Mesenchymal stem cell (in vitro differentiated cells and primary cell): Measurements from ENCODE around the gene ANO7.

Source experiments
- DNase-seq: peaks from one replicate; pipeline ENCODE4 v3.0.0-alpha.2; 2013
- H2AFZ ChIP-seq: one replicate; pipeline ENCODE4 v1.6.1; 2013; ENCODE audit warnings: low read depth, mild to moderate bottlenecking, control low read depth, inconsistent platforms, low read length, moderate library complexity
- H2AK5ac ChIP-seq: 2 replicates; pipeline ENCODE4 v1.6.1; 2013; ENCODE audit warnings: low read length, moderate library complexity, mild to moderate bottlenecking, inconsistent platforms; ENCODE audit not compliant: severe bottlenecking
- H2BK120ac ChIP-seq: one replicate; pipeline ENCODE4 v1.6.1; 2013; ENCODE audit warnings: low read depth, mild to moderate bottlenecking, inconsistent platforms, low read length, moderate library complexity
- H2BK12ac ChIP-seq, 2 experiments: one replicate each; pipeline ENCODE4 v1.6.1; 2013; ENCODE audit warnings: inconsistent platforms in 2 of 2, low read length in 2 of 2, mild to moderate bottlenecking in 2 of 2, moderate library complexity in 2 of 2, control low read depth in 1 of 2
- H2BK15ac ChIP-seq: one replicate; pipeline ENCODE4 v1.6.1; 2013; ENCODE audit warnings: mild to moderate bottlenecking, low read depth, inconsistent platforms; ENCODE audit not compliant: poor library complexity, severe bottlenecking
- H2BK5ac ChIP-seq: 2 replicates; pipeline ENCODE4 v1.6.1; 2013; ENCODE audit warnings: low read depth, mild to moderate bottlenecking, low read length, control low read depth, inconsistent platforms; ENCODE audit not compliant: poor library complexity, severe bottlenecking
- H3K14ac ChIP-seq, 2 experiments: one replicate each; pipeline ENCODE4 v1.6.1; 2013; ENCODE audit warnings: inconsistent platforms in 2 of 2, low read length in 2 of 2, control low read depth in 1 of 2, mild to moderate bottlenecking in 1 of 2, moderate library complexity in 1 of 2
- H3K18ac ChIP-seq, 2 experiments: one replicate each; pipeline ENCODE4 v1.6.1; 2013; ENCODE audit warnings: inconsistent platforms in 2 of 2, low read length in 2 of 2, control low read depth in 1 of 2, low read depth in 1 of 2, mild to moderate bottlenecking in 1 of 2
- H3K23ac ChIP-seq, 2 experiments: one replicate each; pipeline ENCODE4 v1.6.1; 2013; ENCODE audit warnings: inconsistent platforms in 2 of 2, low read length in 2 of 2, mild to moderate bottlenecking in 2 of 2, moderate library complexity in 2 of 2, control low read depth in 1 of 2
- H3K27ac ChIP-seq: 2 replicates; pipeline ENCODE4 v1.5.1; 2013; ENCODE audit warnings: mild to moderate bottlenecking, moderate library complexity, low read length, control low read depth, inconsistent platforms; ENCODE audit not compliant: poor library complexity, severe bottlenecking
- H3K27me3 ChIP-seq, 2 experiments: 2 replicates each; pipeline versions ENCODE4 v1.6.1 to v1.7.0; 2013; ENCODE audit warnings: low read length in 2 of 2, mild to moderate bottlenecking in 2 of 2, moderate library complexity in 2 of 2, control low read depth in 1 of 2, inconsistent platforms in 1 of 2; ENCODE audit not compliant: control insufficient read depth in 1 of 2, insufficient read depth in 1 of 2
- H3K36me3 ChIP-seq, 2 experiments: 2 replicates each; pipeline versions ENCODE4 v1.6.1 to v1.7.0; 2013; ENCODE audit warnings: low read length in 2 of 2, control low read depth in 1 of 2, inconsistent platforms in 1 of 2, low read depth in 1 of 2, mild to moderate bottlenecking in 1 of 2; ENCODE audit not compliant: insufficient read depth in 2 of 2, control insufficient read depth in 1 of 2
- H3K4ac ChIP-seq, 2 experiments: one replicate each; pipeline ENCODE4 v1.6.1; 2013; ENCODE audit warnings: inconsistent platforms in 2 of 2, low read length in 2 of 2, mild to moderate bottlenecking in 2 of 2, moderate library complexity in 2 of 2, control low read depth in 1 of 2, low read depth in 1 of 2
- H3K4me1 ChIP-seq: 2 replicates; pipeline ENCODE4 v1.6.1; 2013; ENCODE audit warnings: low read depth, low read length, control low read depth; ENCODE audit not compliant: control insufficient read depth, insufficient read depth
- H3K4me2 ChIP-seq: 2 replicates; pipeline ENCODE4 v1.6.1; 2013; ENCODE audit warnings: low read length, mild to moderate bottlenecking, inconsistent platforms; ENCODE audit not compliant: poor library complexity, severe bottlenecking
- H3K4me3 ChIP-seq, 2 experiments: 2 replicates each; pipeline versions ENCODE4 v1.5.1 to v1.7.0; 2013; ENCODE audit warnings: low read length in 2 of 2, mild to moderate bottlenecking in 2 of 2, control low read depth in 1 of 2, low read depth in 1 of 2; ENCODE audit not compliant: insufficient read depth in 1 of 2
- H3K79me1 ChIP-seq: replicated peaks from 2 replicates; pipeline ENCODE4 v1.6.1; 2013; ENCODE audit warnings: mild to moderate bottlenecking, control low read depth, low read length, inconsistent platforms; ENCODE audit not compliant: poor library complexity, severe bottlenecking
- H3K9ac ChIP-seq: 2 replicates; pipeline ENCODE4 v1.7.0; 2013; ENCODE audit warnings: mild to moderate bottlenecking, low read length, moderate library complexity
- H3K9me3 ChIP-seq: 2 replicates; pipeline ENCODE4 v1.7.0; 2013; ENCODE audit warnings: mild to moderate bottlenecking, low read length; ENCODE audit not compliant: control insufficient read depth
- H4K8ac ChIP-seq: one replicate; pipeline ENCODE4 v1.6.1; 2013; ENCODE audit warnings: inconsistent platforms, mild to moderate bottlenecking, low read length, moderate library complexity
- H4K91ac ChIP-seq: one replicate; pipeline ENCODE4 v1.6.1; 2013; ENCODE audit warnings: mild to moderate bottlenecking, low read length, inconsistent platforms
- WGBS: methylation state at CpG from one replicate; pipeline ENCODE4 v1.1.7; 2013; ENCODE audit warnings: mixed read lengths; 5-methylcytosine and 5-hydroxymethylcytosine counted together

The ANO7 gene

GRCh38 chr2:241189856-241190201 is 1.4 kb downstream of the ANO7 start:
- H2BK15ac ChIP-seq, result no peak overlapping the region
- H2BK12ac ChIP-seq, result no peak overlapping the region

GRCh38 chr2:241190291-241190981 is 2.0 kb downstream of the ANO7 start:
- H3K27ac ChIP-seq, result no peak overlapping the region
- no peaks in the 10 kb centered on the region for H3K9me3 ChIP-seq
- no peak overlapping the region for H3K4me3 ChIP-seq
- no peaks in the 10 kb centered on the region for H3K36me3 ChIP-seq
- no peak overlapping the region for H3K4ac ChIP-seq
- H3K9ac ChIP-seq, result no peak overlapping the region
- no peaks in the 10 kb centered on the region for H3K79me1 ChIP-seq
- 87% methylated on average over 17 of the region's 19 CpGs for whole genome bisulfite sequencing
- no peak overlapping the region for H4K8ac ChIP-seq
- no peak overlapping the region for H3K14ac ChIP-seq
- no peak overlapping the region for H3K4me2 ChIP-seq
- peaks cover 7 to 38% of the 10 kb centered on the region in 2 experiments for H3K27me3 ChIP-seq
- peaks cover 3% of the 10 kb centered on the region for H3K4me1 ChIP-seq
- no peak overlapping the region for H2AFZ ChIP-seq
- no peak overlapping the region for H3K23ac ChIP-seq
- no peak overlapping the region for H2BK120ac ChIP-seq
- no peak overlapping the region for H3K18ac ChIP-seq
- no peak overlapping the region for H2BK12ac ChIP-seq
- no peak overlapping the region for H2BK5ac ChIP-seq
- no peak for DNase-seq
- H2AK5ac ChIP-seq, result no peak overlapping the region
- H2BK15ac ChIP-seq, result no peak overlapping the region
- H4K91ac ChIP-seq, result no peak overlapping the region

More at GRCh38 chr2:241189856-241190201, 1.4 kb downstream of the ANO7 start:
- Histone ChIP-seq H3K4me2 (no peak overlapping the region), H2AFZ (no peak overlapping the region), H4K8ac (no peak overlapping the region), H3K9me3 (no peaks in the 10 kb centered on the region), H4K91ac (no peak overlapping the region), H3K27me3 (peaks cover 7 to 32% of the 10 kb centered on the region in 2 experiments), H3K9ac (no peak overlapping the region), H3K36me3 (no peaks in the 10 kb centered on the region), H3K4me1 (peaks cover 3% of the 10 kb centered on the region), H2BK120ac (no peak overlapping the region), H3K18ac (no peak overlapping the region), H3K79me1 (no peaks in the 10 kb centered on the region), H3K14ac (no peak overlapping the region), H3K27ac (no peak overlapping the region), H2AK5ac (no peak overlapping the region), H3K23ac (no peak overlapping the region), H2BK5ac (no peak overlapping the region), H3K4ac (no peak overlapping the region), H3K4me3 (no peak overlapping the region)
- no peak for DNase-seq
- 88% methylated on average over 15 of the region's 15 CpGs for WGBS

GRCh38 chr2:241191081-241191480 is 2.6 kb downstream of the ANO7 start:
- H3K14ac ChIP-seq, result no peak overlapping the region
- no peak overlapping the region for H3K4ac ChIP-seq
- H3K9ac ChIP-seq, result no peak overlapping the region

GRCh38 chr2:241193271-241193670 is 4.8 kb downstream of the ANO7 start:
- H2AK5ac ChIP-seq, result no peak overlapping the region
- no peak overlapping the region for H2BK15ac ChIP-seq
- H3K18ac ChIP-seq, result no peak overlapping the region
- H3K4me2 ChIP-seq, result no peak overlapping the region
- DNase-seq, result no peak
- no peak overlapping the region for H2AFZ ChIP-seq
- no peak overlapping the region for H3K9ac ChIP-seq
- 87% methylated on average over 7 of the region's 8 CpGs for WGBS
- H2BK5ac ChIP-seq, result no peak overlapping the region
- no peaks in the 10 kb centered on the region for H3K36me3 ChIP-seq
- no peak overlapping the region for H2BK120ac ChIP-seq
- no peak overlapping the region for H3K27ac ChIP-seq
- H3K27me3 ChIP-seq, result peaks cover 0 to 43% of the 10 kb centered on the region in 2 experiments
- H3K79me1 ChIP-seq, result no peaks in the 10 kb centered on the region
- H3K4ac ChIP-seq, result no peak overlapping the region
- no peak overlapping the region for H3K14ac ChIP-seq
- H3K23ac ChIP-seq, result no peak overlapping the region
- H4K91ac ChIP-seq, result no peak overlapping the region
- no peak overlapping the region for H3K4me3 ChIP-seq
- no peaks in the 10 kb centered on the region for H3K9me3 ChIP-seq
- no peaks in the 10 kb centered on the region for H3K4me1 ChIP-seq
- H2BK12ac ChIP-seq, result no peak overlapping the region
- H4K8ac ChIP-seq, result no peak overlapping the region

More at GRCh38 chr2:241191081-241191480, 2.6 kb downstream of the ANO7 start:
- H2AFZ ChIP-seq, result no peak overlapping the region
- H3K79me1 ChIP-seq, result no peaks in the 10 kb centered on the region
- H2BK15ac ChIP-seq, result no peak overlapping the region
- no peak overlapping the region for H3K27ac ChIP-seq
- no peak for DNase-seq
- H3K18ac ChIP-seq, result no peak overlapping the region
- H2BK12ac ChIP-seq, result no peak overlapping the region
- no peak overlapping the region for H2BK5ac ChIP-seq
- peaks cover 7 to 44% of the 10 kb centered on the region in 2 experiments for H3K27me3 ChIP-seq
- no peak overlapping the region for H4K8ac ChIP-seq
- WGBS, result 84% methylated on average over 10 of the region's 14 CpGs
- H3K4me1 ChIP-seq, result peaks cover 3% of the 10 kb centered on the region
- H2AK5ac ChIP-seq, result no peak overlapping the region
- no peak overlapping the region for H4K91ac ChIP-seq
- no peak overlapping the region for H3K4me3 ChIP-seq
- no peak overlapping the region for H3K4me2 ChIP-seq
- H2BK120ac ChIP-seq, result no peak overlapping the region
- no peak overlapping the region for H3K23ac ChIP-seq
- no peaks in the 10 kb centered on the region for H3K36me3 ChIP-seq
- H3K9me3 ChIP-seq, result no peaks in the 10 kb centered on the region
